ENCODE data around the gene SLC35G2.
"Not testable (repeated sequence)": the region's sequence is repeated elsewhere in the genome, so short reads cannot be mapped to it uniquely, and the experiment has no call there.

Gene SLC35G2

GRCh38 chr3:136885357-136886213, 66.7 kb downstream of the SLC35G2 start:
- no peak for DNase-seq (ENCODE audit: low read depth)

- DNase-seq (ENCODE audit: low read depth): no peak
Measured at GRCh38 chr3:136889947-136890346, 71.0 kb downstream of the SLC35G2 start.

GRCh38 chr3:136891934-136892855, 73.3 kb downstream of the SLC35G2 start:
- no peak for DNase-seq (ENCODE audit: low read depth)

DNA sequence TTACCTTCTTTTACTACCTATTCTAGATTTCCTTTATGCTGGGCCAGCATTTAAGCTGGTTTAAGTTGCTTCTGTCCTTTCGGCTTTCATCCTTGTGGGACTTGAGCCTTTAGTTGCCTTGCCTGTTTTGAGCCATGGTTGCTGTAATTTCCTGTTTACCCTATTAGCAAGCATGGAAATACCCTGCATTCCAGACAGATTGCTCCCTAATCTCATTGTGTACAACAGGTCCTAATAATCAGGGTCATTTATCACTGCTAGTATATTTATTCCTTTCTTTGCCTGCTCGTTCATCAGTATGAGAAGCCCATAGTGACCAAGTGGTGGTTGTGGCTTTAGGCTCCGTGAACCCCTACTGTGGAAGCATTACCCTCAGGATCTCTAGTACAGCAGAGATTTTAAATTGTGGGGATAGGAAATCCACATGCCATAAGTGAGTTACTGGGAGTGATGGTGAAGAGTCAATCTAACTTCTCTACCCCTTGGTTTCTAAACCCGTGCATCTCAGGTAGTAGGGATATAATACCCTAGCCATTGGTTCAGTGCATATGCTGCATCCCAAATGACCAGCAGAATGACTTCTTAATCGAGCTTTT, 75.0 kb downstream of the SLC35G2 start:
- DNase-seq (ENCODE audit: low read depth): no peak

- not testable (repeated sequence) for DNase-seq (ENCODE audit: low read depth)
Measured at GRCh38 chr3:136897171-136897570, 78.2 kb downstream of the SLC35G2 start.

DNA sequence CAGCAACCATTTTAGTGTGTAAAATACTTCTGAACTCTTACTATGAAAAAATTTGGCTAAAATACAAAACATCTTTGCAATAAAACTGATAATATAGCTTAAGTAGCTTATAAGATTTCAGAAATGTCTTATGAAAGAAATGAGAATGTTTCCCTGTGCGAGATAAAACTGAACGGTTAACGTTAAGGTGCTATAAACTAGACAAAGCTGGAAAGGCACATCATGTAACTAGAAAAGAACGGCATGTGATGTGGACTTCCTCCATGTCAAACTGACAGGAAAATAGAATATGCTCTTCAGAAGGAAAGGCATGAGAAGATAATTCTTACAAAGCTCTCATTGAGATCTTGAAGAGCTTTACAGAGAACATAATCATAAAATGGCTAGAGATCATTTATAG, 79.6 kb downstream of the SLC35G2 start:
- DNase-seq (ENCODE audit: low read depth): no peak

DNA sequence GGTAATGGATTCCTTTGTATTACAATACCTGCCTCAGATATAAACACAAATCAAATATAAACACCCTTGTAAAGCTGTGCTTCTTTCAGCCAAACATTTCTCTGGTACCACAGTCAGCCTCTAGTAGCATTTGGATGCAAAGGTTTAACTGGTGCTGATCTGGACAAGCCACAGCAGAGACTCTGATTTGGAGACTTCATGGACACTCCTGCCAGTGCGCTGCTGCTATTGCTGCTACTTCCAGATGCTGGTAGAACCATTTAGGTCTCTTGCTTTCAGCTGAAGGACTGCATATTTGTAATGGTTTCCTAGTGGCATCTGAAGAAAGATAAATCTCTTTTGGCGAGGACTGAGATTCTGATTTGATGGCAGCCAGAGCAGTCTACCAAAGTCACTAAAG, 80.0 kb downstream of the SLC35G2 start:
- DNase-seq (ENCODE audit: low read depth): no peak

- DNase-seq (ENCODE audit: low read depth): no peak
Measured at GRCh38 chr3:136899622-136900158, 80.8 kb downstream of the SLC35G2 start.

- not testable (repeated sequence) for DNase-seq (ENCODE audit: low read depth)
Measured at GRCh38 chr3:136900694-136901093, 81.8 kb downstream of the SLC35G2 start.

DNA sequence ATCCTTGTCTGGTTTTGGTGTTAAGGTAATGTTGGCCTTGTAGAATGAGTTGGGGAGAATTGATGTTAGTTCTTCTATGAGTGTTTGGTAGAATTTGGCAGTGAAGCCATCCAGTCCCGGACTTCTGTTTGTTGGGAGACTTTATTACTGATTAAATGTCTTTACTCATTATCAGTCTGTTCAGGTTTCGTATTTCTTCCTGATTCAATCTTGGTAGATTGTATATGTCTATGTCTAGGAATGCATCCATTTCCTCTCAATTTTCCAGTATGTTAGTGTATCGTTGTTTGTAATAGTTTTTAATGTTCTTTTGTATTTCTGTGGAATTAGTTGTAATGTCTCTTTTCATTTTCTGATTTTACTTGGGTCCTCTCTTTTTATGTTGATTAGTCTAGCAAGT, 82.5 kb downstream of the SLC35G2 start:
- DNase-seq (ENCODE audit: low read depth): no peak

GRCh38 chr3:136902530-136902929, 83.6 kb downstream of the SLC35G2 start:
- DNase-seq (ENCODE audit: low read depth): not testable (repeated sequence)

GRCh38 chr3:136903899-136904298, 85.0 kb downstream of the SLC35G2 start:
- DNase-seq (ENCODE audit: low read depth): no peak

GRCh38 chr3:136904746-136905145, 85.8 kb downstream of the SLC35G2 start:
- no peak for DNase-seq (ENCODE audit: low read depth)

Data from activated gamma-delta T cell treated with anti-CD3 and anti-CD28 coated beads, Interleukin-2, amount 50 U/mL, for 16 hours (primary cell).